ENCODE results near the gene TMEM184B.

The TMEM184B gene

DNA sequence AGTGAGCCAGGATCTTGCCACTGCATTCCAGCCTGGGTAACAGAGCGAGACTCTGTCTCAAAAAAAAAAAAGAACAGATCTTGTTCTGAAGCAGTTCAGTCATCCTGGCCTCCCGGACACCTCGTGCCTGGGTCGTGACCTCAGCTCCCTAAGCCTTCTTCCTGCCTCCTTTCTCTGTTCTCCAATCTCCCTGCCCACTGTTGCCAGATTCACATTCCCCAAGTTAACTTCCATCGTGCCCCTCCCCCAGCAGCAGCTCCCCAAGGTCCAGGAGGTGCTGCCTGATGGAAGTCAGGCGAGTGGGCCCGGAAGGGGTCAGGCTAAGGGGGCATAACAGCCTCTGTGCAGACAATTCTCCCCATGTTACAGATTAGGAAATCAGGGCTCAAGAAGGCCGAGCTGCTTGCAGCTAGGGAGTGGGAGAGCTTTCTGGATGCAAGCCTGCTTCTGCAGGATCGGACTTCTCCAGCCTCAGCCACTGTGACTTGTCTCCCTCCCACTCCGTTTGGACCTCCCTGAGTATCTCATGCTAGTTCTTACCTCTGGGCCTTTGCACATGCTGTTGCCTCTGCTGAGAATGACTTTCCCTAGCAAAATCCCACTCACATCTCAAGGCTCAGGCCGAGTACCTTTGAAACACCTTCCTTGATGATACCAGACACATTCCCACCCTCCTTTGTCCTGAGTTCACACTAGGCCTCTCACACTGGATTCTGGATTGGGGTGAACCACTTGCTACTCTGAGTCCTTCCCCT is 14.3 kb upstream of the TMEM184B start:
- no peak overlapping the region for H3K4me3 ChIP-seq (ENCODE audit: low read length)
- DNase-seq (ENCODE audit: low read depth, low spot score) = no peak

DNA sequence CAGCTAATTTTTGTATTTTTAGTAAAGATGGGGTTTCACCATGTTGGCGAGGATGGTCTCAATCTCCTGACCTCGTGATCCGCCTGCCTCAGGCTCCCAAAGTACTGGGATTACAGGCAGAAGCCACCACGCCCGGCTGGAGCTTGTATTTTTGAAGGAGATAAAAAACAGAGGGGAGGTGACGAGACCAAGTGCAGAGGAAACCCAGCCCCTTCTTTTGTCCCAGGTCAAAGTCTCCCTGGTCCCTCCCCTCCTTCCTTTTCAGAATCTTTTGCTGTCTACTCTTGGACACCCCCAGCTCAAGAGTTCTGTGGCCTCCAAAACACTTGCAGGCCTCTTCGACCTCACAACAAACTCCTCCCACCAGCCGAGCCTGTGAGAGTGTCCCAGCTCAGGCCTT is 12.2 kb upstream of the TMEM184B start:
- H3K4me3 ChIP-seq (ENCODE audit: low read length) = no peak overlapping the region
- no peak for DNase-seq (ENCODE audit: low read depth, low spot score)

DNA sequence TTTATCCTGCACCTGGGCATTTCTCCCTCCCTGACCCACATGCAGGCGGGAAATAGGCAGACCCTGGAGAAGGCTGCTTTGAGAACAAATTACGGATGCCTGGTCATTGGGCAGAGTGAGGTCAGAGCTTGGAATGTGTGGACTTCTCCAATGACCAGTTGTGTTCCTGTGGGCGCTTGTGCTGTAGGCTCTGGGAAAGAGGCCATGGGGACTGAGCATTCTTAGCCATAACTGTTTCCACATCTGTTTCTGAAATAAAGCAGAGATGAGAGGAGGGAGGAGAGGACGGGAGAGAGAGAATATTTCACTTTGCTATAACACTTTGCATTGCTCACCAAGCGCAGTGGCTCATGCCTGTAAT is 11.2 kb upstream of the TMEM184B start:
- no peak for DNase-seq (ENCODE audit: low read depth, low spot score)
- H3K4me3 ChIP-seq (ENCODE audit: low read length) = no peak overlapping the region

DNA sequence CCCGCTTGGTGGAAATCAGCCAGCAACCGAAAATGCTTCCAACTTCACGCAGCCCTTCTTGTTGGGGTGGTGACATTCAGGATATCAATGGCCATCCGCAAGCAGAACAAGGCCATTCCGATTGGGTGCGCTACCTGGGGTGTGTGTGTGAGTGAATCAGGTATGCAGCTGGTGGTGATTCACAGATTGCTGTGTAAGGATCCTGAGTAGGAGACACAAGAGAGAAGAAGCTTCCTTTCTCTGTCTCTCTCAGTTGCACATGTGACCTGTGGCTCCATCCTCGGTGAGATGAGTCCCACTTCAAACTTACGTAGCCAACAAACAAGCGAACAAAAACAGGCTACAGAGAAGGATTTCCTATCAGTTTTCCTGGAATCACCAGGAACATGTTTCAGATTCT is 9.6 kb upstream of the TMEM184B start:
- no peak for DNase-seq (ENCODE audit: low read depth, low spot score)
- H3K4me3 ChIP-seq (ENCODE audit: low read length) = no peak overlapping the region

DNA sequence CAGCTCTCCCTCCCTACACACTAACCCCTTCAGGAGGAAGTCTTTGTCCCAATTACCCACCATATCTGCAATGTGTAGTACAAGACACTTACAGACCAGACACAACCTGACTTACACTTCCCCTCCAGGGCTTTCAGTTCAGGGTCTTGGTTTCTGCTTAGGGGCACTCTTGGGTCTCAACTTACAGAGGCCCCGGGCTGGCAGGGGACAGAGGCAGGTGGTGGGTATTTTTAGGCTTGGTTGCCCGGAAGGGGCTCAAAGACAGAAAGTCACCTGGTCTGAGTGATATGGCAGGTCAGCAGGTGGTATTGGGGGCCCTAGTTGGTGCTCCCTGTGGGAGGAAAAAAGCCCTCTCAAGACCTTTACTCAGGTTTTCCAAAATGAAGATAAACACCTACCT is 3.4 kb upstream of the TMEM184B start:
- no peak for DNase-seq (ENCODE audit: low read depth, low spot score)
- no peak overlapping the region for H3K4me3 ChIP-seq (ENCODE audit: low read length)

DNA sequence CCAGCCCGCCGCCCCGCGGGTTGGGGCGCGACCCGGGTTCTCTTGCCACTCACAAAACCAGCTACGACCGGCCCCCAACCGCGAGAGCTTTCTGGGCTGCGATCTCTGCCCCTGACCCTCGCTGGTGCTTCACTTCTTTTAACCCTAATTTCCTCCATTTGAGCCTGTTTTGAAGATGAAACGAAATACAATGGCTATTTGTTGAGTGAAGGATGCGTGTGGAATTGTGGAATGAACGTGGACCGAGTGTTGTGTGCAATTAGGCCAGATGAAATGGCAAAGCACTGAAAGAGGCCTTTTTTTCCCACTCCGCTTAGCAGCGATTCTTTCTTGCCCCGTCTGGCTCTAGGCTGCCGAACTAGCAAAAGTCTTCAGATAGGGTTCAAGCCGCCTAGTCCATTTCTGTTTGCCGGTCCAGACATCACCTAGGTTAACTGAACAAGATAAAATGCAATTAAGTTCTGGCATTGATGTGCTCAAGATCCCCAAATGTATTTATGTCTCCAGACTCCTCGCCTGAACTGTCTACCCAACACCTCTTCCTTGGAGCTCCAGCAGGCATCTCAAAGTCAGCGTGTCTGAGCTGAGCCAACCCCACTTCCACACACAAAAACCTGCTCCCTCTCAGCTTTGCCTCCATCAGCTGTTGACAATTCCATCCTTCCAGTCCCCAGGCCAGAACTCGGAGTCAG is 471 bp upstream of the TMEM184B start:
- DNase-seq (ENCODE audit: low read depth, low spot score) = no peak
- peak overlapping the region; percentile 67 for H3K4me3 ChIP-seq (ENCODE audit: low read length)

DNA sequence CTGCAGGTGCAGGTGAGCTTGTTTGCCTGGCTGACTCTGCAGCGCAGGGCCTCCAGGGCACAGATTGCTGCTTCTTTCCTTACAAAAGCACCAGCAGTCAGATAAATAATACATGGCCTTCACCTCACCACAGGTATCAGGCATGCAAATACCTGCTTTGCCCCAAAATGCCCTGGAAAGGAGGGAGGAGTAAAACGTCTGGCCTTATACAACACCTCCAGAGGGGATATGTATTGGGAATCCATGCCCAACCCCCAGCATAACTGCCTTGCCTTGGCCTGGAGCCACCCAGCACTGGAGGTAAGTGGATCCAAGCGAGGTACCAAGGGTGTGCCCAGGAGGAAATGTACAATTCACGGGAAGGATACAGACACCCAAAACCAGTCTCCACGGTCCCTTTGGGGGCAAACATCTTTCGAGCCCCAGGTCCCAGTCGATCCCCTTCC is 860 bp downstream of the TMEM184B start:
- peak overlapping the region; percentile 78 for H3K4me3 ChIP-seq (ENCODE audit: low read length)
- DNase-seq (ENCODE audit: low read depth, low spot score) = no peak

DNA sequence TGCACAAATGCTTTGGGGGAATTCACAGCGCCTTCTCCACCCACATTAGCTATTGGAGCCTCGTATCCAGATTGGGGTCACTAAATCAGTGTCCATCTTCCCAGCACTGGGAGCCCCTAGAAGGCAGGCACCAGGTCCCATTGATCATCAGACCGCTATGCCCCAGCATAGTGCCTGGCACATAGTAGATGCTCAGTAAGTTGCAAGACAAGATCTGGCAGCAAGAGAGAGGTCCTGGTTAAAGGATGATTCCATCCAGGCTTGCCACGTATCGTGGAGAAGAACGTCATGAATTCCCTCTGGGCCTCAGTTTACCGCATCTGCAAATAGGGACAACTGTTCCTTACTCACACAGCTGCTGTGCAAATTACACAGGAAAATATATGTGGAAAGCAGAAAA is 1.7 kb downstream of the TMEM184B start:
- H3K4me3 ChIP-seq (ENCODE audit: low read length) = no peak overlapping the region

DNA sequence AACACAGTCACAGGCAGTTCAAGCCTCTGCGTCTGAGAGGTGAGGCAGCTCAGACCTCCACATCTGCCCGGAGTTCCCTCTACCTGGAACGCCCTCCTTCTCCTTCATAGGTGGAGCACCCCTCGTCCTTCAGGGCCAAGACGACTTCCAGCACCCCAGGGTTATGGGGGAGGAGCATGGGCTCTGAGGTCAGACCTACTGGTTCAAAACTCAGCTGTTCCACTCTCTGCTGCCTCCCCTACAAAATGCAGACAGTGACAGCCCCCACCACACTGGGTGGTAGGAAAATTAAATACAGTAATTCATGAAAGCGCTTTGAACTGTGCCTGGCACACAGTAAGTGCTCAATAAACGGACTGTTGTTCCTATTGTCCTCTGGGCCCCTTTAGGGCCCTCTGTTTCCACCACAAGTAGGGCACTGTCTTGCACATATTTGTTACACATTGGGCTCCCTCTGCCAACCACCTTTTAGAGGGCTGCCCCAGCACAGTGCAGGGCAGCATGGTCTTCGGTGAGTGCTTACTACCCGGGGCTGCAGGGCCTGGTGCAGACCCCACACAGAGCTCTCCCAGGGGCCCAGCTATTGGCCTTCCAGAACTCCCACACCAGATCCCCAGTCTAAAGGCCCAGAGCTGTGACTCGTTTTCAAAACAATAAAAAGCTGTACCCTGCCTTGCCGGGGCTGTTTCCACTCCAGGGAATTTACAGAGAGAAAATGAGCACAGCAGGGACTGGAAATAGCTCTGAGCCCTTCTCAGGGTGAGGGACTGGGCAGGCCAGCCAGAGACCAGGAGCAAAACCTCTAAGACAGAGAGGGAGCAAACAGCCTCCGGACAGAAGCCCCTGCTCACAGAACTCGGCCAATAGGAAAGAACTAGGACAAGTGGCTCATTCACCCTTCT is 2.5 kb downstream of the TMEM184B start:
- H3K4me3 ChIP-seq (ENCODE audit: low read length) = no peak overlapping the region
- DNase-seq (ENCODE audit: low read depth, low spot score) = no peak

More for the DNA sequence above, 1.7 kb downstream of the TMEM184B start:
- DNase-seq (ENCODE audit: low read depth, low spot score) = no peak

DNA sequence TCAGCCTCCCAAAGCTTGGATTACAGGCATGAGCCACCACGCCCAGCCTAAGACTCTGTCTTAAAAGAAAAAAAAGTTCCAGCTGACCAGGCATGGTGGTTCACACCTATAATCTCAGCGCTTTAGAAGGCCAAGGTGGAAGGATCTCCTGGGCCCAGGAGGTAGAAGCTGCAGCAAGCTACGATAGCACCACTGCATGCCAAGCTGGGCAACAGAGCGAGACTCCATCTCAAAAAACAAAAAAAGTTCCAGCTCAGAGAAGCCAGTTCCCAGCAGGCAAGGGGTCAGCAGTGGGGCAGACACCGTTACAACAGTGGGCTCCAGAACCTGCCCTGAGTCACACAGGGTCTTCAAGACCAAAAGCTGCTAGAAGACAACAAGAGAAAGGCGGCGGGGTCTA is 3.3 kb downstream of the TMEM184B start:
- H3K4me3 ChIP-seq (ENCODE audit: low read length) = no peak overlapping the region
- DNase-seq (ENCODE audit: low read depth, low spot score) = no peak

DNA sequence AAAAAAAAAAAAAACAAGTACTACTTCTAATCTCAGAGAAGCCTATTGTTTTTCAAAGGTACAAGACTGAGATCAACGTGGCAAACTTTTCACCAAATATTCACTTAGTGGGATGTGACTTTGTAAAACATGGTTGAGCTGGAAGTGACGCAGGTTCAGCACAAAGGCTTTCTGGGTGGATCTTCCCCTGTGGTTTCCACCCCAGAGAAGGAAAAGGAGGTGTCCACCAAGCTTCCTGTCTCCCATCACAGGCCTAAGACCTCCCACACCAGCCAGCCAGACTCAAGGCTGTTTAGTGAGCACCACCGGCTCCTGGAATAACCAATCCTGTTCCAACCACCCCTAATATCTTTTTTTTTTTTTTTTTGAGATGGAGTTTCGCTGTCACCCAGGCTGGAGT is 5.7 kb downstream of the TMEM184B start:
- DNase-seq (ENCODE audit: low read depth, low spot score) = peak; percentile 58
- H3K4me3 ChIP-seq (ENCODE audit: low read length) = no peak overlapping the region

DNA sequence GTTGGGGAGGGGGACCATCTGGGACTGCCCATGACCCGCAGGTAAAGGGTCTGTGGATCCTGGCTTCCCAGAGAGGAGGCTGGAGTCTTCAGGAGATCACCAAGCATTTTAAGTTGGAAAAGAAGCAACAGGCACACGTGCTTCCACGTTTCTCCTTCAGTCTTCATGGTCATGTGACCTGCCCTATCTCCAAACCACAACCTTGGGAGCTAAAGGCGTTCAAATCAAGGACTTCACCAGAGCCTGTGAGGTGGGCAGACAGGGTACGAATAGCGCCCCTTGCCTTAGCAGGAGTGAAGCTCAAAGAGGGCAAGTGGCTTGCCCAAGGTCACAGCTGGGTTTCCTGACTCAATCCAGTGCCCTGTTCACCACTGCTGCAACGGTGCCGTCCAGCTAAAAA is 6.7 kb downstream of the TMEM184B start:
- H3K4me3 ChIP-seq (ENCODE audit: low read length) = no peak overlapping the region
- DNase-seq (ENCODE audit: low read depth, low spot score) = peak; percentile 59

DNA sequence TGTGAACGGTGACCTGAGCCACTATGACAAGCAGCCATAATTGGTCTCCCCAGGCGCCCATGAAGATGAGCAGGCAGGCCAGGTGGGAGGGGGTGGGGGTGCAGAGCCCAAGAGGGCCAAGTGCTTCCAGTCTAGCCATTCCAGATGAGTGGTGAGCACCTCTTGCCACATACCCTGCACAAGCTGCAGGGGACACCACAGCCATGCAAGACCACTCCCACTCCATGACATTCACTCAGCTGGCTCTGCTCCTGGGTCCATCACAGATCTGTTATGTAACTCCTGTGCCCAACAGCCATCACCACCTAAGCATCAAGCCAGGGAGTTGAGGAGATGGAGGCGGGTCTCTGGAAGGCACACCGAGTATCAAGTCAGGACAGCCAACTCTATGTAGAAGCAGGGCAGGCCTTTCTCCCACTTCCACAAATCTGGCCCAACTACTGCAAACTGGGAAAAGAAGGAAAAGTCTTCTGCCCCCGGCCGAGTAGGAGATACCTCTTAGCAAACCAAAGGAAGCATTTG is 8.4 kb downstream of the TMEM184B start:
- DNase-seq (ENCODE audit: low read depth, low spot score) = no peak
- H3K4me3 ChIP-seq (ENCODE audit: low read length) = no peak overlapping the region

DNA sequence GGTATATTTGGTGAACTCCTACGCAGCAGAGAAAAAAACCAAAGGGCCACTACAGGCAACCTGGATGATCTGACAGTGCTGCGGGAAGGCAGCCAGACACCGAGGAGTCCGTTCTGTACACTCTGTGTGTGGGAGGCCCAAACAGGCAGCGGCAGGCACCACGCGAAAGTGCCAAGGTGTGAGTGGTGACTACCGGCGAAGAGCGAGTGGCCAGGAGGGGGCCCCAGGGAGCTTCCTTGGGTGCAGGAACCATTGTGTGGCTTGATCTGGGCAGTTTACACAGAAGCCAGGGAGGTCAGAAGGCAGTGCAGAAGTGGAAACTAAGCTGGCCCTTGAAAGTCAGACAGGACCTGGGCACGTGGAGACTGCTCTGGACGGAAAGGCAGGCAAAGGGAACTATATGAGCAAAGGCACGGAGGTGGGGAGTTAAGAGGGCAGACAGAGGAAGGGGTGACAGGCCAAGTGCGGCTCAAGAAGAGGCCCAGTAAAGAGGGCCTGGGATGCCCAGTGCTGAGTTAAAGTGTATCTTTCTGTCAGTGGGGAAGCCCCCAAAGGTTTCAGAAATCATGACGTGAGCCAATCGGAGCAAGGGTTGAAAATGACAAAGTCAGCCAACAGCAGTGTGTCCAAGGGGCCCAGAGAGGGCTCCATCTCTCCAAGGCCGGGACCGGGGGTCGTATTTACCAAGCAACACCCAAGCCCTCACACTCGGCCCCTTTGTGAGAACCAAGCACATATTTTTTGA is 10.6 kb downstream of the TMEM184B start:
- no peak for DNase-seq (ENCODE audit: low read depth, low spot score)
- H3K4me3 ChIP-seq (ENCODE audit: low read length) = no peak overlapping the region

DNA sequence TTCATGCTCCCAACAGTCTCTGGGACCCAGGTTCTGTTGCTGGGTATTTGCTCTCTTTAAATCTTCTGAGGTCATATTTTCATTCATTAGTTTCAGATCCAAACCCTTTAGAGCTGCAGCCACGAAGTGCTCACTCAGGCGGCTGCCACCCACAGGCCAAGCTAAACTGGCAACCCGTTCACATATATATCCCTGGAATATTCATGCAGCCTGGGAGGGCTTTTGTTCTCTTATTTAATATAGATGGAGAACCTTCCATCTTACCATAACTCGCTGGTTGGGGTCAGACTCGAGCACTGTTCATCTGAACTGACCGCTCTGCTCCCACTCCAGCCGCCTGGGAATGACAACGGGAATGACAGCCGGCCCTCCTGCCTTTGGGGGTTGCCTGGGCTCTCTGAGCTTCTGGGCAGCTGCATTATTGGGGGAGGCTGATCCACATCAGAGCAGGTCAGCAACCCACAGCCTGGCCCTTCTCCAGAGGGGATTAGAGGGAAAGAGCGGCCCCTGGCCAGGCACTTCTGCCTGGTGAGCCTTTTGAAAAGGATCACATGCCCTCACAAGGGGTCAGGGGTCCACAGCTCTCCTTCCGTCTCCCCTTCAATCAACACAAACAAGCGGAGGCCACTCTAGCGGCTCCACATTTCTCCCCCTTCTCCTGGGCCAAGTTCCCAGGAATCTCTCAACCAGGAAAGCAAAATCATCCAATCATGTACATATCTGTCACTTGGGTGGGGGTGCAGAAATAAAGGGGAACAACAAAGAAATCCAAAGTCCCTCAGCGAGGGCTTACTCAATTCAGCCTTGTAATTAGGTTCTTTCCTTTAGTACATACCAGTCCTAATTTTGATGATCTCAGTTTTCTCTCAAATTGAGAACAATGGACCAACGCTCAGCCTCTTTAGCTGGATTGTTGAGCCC is 11.8 kb downstream of the TMEM184B start:
- no peak overlapping the region for H3K4me3 ChIP-seq (ENCODE audit: low read length)
- no peak for DNase-seq (ENCODE audit: low read depth, low spot score)

DNA sequence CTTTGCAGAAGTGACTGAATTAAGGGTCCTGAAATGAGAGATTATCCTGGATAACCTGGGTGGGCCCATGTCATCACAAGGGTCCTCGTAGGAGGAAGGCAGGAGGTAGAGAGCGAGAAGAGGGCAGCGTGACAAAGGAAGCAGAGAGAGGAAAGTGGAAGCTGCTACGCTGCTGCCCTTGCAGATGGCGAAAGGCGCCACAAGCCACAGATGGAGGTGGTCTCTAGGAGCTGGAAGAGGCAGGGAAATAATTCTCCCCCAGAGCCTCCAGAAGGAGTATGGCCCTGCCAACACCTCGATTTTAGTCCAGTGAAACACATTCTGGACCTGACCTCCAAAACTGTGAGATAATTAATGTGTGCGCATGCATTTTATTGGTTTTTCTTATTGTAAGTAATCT is 13.4 kb downstream of the TMEM184B start:
- H3K4me3 ChIP-seq (ENCODE audit: low read length) = no peak overlapping the region
- DNase-seq (ENCODE audit: low read depth, low spot score) = no peak

DNA sequence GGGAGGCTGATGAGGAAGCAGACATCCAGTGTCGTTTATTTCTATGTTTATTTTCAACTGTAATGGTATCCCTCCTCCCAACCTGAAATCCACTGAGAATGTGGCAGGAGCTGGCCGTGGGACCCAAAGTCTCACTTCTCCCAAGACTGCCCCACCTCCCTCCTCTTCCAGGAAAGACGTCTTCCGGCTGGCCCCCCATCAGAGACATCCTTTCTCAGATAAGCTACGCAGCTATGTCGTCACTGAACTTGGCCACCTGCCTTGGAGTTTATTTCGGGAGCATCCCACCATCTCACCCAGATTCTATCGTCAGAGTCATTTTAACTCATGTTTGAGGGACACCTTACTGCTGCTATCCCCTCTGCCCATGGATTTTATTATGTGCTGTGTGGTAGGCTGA is 13.9 kb downstream of the TMEM184B start:
- no peak overlapping the region for H3K4me3 ChIP-seq (ENCODE audit: low read length)
- DNase-seq (ENCODE audit: low read depth, low spot score) = no peak

DNA sequence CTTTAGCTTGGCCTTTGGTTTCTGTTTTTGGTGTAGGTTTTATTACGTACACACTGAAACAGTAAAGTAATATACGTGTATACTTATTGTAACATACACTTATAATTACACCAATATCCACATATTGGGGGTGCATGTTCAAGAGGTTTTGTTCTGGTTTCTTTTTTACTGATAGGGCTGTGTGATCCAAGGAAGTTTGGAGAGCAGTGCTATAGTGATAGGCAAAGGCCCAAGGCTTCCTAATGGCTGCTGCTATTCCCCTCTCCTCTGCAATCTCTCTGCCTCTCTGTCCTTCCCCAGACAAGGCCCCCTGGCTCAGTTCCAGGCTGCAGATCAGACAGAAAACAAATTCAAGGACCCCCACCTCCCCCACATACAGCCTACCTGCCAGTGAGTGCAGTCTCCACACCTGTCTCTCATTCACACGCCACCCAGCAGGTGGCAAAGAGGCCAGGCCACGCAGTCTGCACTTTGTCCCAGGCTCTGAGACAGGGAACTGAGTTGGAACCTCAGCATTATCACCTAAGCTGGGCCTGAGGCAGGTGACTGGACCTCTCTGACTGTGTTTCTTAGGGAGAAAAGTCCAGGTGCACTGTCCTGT is 15.1 kb downstream of the TMEM184B start:
- no peak overlapping the region for H3K4me3 ChIP-seq (ENCODE audit: low read length)
- no peak for DNase-seq (ENCODE audit: low read depth, low spot score)
